ENCODE data around the gene AGTPBP1. TPM values are rescaled to one million over a fixed set of nuclear protein-coding genes. Genes with fewer than 3 reads are reported as not detected.

AGTPBP1 gene
- polyA plus RNA-seq, 3 donors = 22.8 to 27.7 (median 26.1) TPM

DNA sequence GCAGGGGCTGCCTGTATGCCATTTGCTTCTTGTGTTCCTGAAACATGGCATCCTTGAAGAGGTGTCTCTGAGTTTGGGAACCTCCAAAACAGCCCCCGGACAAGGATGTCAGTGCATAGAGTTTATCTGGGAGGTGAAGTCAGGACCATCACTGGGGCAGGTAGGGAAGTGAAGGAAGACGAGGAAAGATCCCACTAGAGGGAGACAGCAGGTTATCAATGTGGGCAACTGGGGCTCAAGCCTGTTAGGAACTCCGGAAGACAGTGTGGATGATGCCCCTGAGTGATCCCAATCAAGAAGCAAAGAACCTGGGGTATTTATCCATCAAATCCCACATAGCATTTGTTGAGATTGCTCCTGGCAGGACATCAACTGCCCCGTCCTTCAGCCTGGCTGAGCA, 233.1 kb downstream of the AGTPBP1 start:
- no peak for DNase-seq

DNA sequence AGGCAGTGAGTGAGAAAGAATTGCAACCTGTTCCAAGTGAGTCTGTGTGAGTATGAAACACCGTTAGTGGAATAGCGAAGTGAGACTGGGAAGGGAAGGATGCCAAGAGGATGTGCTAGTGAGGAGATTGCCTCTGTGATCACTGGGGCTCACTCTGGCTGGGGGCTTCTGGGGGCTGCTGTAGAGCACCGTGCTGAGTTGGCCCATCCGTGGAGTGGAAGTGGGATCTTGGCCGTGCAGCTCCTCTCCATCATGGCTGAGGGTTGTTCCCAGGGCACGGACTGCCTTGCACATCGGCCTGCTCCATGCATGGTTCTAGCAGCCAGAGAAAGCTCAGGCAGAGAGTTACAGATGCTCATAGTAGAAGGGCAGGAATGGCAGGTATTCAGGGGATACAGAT, 236.1 kb downstream of the AGTPBP1 start:
- no peak for DNase-seq

DNA sequence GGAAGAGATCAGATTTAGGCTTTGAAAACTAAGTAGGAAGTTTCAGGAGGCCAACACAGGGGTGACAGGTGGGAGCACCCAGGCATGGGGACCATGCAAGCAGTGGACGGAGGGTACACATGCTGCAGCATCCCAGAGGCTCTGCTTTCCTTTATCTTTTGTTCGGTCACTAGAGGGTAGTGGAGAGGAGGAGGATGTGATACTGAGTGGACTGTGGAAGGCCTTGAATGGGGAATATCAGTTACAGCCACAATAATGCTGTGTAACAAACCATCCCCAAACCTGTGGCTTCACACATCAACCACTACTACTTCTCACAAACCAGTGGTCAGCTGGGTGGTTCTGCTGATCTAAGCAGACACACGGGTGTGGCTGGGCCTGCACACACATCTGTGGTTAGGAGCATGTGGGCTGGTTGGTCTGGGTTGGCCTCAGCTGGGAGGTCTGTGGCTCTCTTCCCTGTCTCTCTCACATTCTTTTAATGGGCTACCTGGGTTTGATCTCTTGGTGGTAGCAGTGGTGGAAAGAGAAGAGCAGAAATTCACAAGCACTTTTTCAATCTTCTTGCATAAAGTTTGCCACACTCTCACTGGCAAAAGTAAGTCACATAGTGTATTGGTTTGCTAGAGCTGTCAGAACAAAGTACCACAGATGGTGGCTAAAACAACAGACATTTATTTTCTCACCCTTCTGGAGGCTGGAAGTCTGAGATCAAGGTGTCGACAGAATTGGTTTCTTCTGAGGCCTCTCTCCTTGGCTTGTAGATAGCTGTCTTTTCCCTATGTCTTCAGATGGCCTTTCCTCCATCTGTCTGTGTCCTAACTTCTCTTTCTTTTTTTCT, 238.7 kb downstream of the AGTPBP1 start:
- no peak for DNase-seq

DNA sequence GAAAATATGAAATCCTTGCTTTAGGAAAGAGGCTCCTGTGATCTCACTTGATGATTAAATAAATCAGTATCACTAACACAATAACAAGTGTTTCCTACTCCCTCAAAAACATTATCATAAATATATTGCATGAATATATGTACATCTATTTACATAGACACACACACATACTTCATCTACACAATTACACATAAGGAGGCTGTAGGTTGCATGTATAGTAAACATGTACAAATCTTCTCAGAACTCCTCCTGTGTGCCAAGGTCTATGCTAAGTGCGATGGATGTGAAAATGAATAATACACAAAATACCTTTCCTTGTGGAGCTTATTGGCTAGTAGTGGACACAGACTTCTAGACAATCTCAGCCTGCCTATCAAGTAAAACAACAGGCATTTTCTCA, 239.9 kb downstream of the AGTPBP1 start:
- no peak for DNase-seq

DNA sequence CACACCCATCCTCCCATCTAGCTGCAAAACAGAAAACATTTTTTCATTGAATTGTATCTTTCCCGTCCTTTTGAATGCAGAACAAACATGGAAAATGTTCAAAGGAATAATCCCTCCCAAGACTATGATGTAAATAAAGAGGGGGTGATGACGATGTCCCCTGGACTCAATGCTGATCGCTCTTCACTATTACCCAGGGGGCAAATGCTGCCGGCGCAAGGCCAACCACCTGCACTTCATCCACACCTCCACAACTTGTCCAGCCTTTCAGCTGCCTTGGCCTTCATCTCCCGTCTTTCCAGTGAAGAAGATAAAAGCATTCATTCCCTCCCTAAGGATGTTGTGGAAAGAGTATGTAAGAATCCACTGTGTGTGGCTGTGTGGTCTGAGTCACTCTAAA, 240.3 kb downstream of the AGTPBP1 start:
- no peak for DNase-seq

Other genes with a start within 250 kb of the AGTPBP1 start
- gene NAA35, start 199.2 kb upstream of the AGTPBP1 start, polyA plus RNA-seq (ENCODE audit: insufficient read length in 3 of 3) = 10 to 100 TPM; 31.9 to 35.7 (median 33.8) TPM